ENCODE data around the gene SNRNP70.

SNRNP70 gene

GRCh38 chr19:49102303-49102702 lies 17.1 kb downstream of the SNRNP70 start:
- no peak for DNase-seq

DNA sequence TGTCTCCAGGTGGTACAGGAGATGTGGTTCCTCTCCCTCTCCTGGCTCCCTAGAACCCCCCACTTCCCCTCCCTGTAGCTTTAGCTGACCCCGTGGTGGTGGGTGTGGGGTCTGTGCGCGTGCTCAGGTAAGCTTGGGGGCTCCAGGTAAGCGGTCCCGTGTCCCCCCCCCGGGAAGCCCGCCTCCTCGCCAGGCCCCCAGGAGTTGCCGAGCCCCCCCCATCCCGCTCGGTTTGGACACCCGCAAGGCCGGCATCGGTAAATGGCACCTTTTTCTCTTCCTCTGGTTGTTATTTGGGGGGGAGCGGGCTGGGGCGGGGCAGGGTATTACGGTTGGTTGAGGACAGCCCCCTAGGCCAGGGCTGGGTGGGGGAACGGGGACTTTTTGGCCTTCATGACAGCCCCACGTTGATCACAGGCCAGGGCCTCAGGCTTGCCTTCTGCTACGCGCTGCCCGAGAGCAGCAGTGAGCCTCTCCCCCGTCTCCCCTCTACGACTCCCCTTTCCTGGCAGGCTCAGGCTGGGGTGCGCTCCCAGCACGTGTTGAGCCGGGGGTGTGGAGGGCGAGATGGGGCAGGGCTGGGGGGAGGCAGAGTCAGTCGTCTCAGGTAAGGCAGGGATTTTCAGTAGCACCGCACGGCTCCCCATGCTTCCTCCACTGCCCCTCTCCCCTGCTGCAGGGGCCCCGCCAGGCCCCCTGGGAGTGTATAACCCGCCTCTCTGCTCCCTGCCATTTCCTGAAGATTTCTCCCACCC lies 18.3 kb downstream of the SNRNP70 start:
- DNase-seq, result no peak

DNA sequence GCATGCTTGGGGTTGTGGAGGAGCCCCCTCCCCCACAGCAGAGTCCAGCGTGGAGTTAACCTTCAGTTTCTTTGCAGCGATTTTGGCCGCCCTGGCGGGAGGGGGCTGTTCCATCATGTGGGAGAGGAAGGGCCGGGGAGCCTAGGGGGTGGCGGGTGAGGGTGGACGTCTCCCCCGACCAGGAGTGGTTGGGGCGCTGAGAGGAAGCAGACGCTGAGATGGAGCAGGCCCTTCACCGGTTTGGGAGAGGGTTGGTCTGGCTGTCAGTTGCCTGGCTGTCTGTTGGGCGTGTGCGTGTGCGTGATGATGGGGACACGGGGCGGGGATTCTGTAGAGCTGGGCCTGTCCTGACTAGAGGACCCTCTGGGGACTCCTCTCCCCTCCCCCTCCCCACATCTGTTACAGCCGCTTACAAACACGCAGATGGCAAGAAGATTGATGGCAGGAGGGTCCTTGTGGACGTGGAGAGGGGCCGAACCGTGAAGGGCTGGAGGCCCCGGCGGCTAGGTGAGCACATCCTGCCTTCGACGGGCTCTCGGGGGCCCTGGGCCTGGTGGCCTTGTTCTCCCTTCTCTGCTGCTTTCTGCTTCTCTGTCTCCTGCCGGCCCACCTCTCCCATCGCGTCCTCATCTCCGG lies 19.1 kb downstream of the SNRNP70 start:
- no peak for DNase-seq

- peak; percentile 53 for DNase-seq
These were observed 21.4 kb downstream of the SNRNP70 start for GRCh38 chr19:49106648-49107135.

- DNase-seq, result no peak
These were observed 22.6 kb downstream of the SNRNP70 start for GRCh38 chr19:49107625-49108459.

- DNase-seq, result no peak
These were observed 23.8 kb downstream of the SNRNP70 start for GRCh38 chr19:49109051-49109450.

DNA sequence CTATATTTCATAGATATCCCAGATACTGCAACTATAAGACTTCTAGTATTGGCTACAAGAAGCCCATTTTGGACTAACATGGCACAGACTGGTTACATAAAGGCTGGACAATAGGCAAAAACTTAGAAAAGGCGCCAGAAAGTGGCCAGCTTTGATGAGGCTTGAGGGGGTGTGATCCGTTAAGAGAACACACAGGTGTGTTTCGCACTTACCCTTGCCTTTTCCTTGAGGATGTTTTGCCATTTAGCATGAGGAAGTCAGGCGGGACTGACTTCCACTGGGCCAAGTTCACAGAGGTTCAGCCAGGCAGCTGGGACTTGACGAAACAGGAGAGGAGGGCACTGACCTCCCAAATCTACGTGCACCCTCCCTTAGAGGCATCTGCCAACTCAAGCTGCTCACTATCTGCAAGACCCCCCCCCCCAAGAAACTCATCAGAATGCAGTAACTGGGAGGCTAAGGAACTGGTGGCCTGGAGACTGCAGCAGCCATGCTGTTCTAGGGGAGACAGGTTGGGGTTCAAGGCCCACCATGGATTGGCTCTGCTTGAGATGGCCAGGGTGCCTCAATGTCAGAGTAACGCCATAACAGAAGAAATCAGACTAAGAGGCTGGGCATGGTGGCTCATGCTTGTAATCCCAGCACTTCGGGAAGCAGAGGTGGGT lies 24.4 kb downstream of the SNRNP70 start:
- DNase-seq, result no peak

DNA sequence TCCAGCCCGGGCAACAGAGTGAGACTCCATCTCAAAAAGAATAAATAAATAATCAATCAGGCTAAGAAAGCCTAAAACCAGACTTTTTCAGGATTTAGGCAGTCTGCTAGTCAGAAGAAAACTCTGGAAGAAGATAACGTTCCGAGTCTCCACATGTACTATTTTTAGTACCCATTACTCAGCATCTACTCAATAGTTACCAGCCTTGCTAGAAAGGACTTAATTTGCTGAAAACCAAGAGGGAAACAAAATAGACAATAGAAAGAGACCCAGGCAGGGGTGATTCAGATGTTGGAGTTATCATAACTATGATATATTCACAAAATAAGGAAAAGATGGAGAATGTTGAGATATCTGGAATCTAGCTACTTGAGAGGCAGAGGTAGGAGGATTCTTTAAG lies 25.3 kb downstream of the SNRNP70 start:
- DNase-seq, result peak; percentile 58

DNA sequence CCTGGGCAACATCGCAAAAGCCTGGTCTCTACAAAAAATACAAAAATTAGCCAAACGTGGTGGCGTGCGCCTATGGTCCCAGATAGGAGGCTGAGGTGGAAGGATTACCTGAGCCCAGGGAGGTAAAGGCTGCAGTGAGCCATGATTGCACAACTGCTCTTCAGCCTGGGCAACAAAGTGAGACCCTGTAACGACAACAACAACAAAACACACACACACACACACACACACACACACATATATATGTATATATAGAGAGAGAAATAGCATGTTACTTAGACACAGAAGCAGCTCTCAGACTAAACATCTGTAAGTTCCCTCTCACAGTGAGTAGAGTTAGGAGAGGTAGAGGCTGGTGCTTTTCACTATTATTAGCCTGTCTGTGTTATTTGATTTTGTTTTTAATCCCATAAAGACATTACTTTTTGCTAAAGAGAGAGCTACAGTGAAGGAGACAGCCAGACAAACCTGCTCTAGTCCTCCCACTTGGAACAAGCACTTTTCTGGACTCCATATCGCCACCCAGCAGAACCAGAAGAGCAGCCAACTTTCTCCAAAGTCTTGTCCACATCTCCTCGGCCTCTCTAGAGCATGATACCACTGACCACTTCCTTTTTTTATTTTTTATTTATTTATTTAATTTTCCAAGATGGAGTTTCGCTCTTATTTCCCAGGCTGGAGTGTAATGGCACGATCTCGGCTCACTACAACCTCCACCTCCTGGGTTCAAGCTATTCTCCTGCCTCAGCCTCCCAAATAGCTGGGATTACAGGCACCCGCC lies 26.2 kb downstream of the SNRNP70 start:
- DNase-seq, result no peak

GRCh38 chr19:49113762-49114629 lies 28.7 kb downstream of the SNRNP70 start, which contains the start of gene LIN7B:
Gene LIN7B, plus strand, starts transcription at chr19:49114370. Its CDS starts 35 bp downstream, at chr19:49114405.
- peak; percentile 78 for DNase-seq

- DNase-seq, result peak; percentile 68
These were observed 29.5 kb downstream of the SNRNP70 start for GRCh38 chr19:49114630-49115363.

DNA sequence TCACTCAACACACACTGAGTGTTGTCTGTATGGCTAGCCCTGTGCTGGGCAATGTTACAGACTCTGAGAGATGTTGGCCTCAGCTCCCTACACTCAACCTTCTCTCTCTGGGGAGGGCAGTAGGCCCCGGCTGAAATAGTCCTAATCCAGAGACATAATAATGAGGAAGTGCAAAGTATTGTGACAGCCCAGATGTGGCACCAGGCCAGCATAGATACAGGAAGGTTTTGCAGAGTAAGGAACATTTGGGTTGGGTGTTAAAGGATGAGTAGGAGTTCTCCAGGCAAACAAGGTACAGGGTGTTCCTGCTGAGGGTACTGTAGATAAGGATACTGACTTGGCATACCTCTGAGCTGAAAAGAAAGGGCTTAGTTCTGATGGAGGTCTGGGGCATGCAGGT lies 31.3 kb downstream of the SNRNP70 start:
- no peak for DNase-seq

GRCh38 chr19:49117677-49118564 lies 32.7 kb downstream of the SNRNP70 start:
- DNase-seq, result no peak

DNA sequence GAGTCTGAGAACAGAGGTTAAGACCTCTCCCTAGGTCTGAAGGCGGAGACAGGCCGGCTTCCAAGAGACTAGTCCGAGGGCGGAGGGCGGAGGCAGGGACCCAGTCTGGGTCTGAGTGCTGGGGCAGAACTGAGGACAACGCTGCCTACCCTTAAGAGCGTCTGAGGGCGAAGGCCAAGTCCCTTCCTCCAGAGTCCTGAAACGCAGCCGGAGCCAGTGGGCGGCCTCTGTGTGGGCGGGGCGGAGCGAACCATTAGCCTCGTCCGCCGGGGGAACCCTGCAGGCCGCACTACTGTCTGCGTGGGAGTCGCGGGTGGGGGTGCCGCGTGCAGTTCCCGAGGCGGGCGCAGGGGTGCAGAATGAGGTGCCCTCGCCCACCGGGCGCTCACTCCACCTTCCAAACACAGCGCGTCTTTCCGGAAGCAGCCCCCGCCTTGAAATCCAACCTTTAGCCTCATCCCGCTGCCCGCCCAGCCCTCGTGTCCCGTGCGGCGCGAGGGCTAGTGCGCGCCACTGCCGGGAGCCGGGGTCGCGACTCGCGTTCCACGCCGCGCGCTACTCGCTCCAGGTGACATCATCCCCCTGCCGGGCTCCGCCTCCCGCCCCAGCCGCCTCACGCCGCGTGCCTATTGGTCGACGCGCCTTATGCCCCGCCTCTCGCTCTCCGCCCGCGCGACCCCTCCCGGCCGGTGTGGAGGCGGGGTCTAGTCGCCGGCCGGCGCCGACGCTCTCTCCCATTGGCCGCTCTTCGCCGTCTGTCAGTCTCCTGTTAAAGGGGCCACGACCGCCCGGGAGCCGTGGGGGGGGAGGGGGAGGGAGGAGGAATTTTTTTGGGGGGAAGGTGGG lies 33.5 kb downstream of the SNRNP70 start, which contains the start of gene C19orf73:
C19orf73 (minus strand) TSS at position 579 of the 846 bp plus-strand sequence; CDS start at position 458, 121 bp downstream.
- DNase-seq, result peak; percentile 94

DNA sequence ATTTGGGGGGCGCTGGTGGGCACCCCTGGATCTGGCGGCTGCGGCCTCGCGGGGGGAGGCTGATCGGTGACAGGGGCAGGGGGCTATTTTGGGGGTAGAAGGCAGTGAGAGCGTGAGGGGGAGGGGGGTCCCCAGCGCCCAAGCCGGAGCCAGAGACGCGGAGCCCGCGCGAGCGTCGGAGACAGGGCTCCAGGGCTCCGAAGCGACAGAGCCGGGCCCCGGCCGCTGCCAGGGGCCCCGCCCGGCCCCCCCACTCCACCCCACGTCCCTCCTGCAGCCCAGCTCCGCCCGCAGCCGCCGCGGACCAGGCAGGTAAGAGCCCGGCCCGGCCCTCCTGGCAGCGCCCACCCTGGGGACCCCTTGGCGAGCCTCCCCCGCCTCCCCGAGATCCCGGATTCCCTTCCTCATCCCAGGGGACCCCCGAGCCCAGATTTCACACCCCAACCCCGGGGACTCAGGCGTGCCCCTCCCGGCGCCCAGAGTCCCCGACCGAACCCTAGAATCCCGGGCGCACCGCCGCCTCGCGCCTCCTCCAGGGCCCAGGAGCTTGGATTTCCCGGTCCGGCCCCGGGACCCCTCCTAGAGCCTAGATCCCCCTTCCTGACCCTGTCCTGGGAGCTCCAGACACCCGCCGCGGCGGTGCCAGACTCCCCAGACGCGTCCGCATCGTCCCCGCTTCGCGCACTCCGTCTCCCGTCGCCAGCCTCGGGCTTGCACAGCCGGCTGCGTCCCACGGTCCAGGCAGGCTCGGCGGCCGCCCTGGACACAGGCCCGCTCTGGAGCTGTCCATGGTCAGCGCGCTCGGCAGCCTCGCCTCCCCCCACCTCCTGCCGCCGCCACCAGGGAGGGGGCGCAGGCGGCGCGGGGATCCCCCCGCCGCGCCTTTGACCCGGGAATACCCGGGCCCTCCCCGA lies 34.4 kb downstream of the SNRNP70 start, which contains the start of gene PPFIA3:
PPFIA3 (plus strand) TSS at position 134 of the 914 bp plus-strand sequence. CDS start 8,330 bp downstream, outside the sequence.
- peak; percentile 55 for DNase-seq

DNA sequence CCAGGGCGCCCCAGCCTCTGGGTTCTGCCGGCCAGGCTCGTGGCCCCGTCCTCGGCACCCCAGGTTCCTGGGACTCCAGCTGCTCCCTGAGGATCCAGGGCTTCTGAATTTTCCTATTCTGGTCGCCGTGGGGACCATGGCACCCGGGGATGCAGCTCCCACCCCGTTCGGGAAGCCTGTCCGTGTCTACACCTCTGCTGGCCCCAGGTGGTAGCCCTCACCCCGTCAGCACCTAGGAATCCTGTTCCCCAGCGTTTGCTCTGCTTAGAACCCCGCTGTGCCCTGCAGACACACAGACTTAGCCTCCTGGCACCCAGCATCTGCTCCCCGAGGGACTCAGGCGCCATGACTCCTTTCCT lies 35.1 kb downstream of the SNRNP70 start:
- no peak for DNase-seq

GRCh38 chr19:49120868-49121267 lies 35.6 kb downstream of the SNRNP70 start:
- no peak for DNase-seq
